HTR-8/SVneo (cell line): ENCODE measurements around the gene PHACTR1.
"Not testable (repeated sequence)": the region's sequence is repeated elsewhere in the genome, so short reads cannot be mapped to it uniquely, and the experiment has no call there.

Experiments
- DNase-seq: peaks from one replicate; pipeline ENCODE4 v3.0.0; 2011; ENCODE audit warnings: low spot score, mixed read lengths; ENCODE audit not compliant: insufficient read length
- FAIRE-seq: peaks from 2 replicates; lab custom pipeline; 2011; peaks lifted over from hg19 to GRCh38; lab: Jason Lieb, UNC

PHACTR1 gene

GRCh38 chr6:12748815-12749521 is 32.4 kb downstream of the PHACTR1 start:
- no peak for DNase-seq
- FAIRE-seq, result no peak

GRCh38 chr6:12749531-12750379 is 33.2 kb downstream of the PHACTR1 start:
- FAIRE-seq (no peak), DNase-seq (no peak)

GRCh38 chr6:12750416-12750815 is 33.8 kb downstream of the PHACTR1 start:
- DNase-seq, result no peak

GRCh38 chr6:12751694-12752325 is 35.2 kb downstream of the PHACTR1 start:
- DNase-seq, result peak; percentile 53
- peak; percentile 77 for FAIRE-seq

More at GRCh38 chr6:12750416-12750815, 33.8 kb downstream of the PHACTR1 start:
- no peak for FAIRE-seq

- DNase-seq (no peak), FAIRE-seq (no peak)
These were observed 36.5 kb downstream of the PHACTR1 start for GRCh38 chr6:12753036-12753435.

- DNase-seq (no peak), FAIRE-seq (no peak)
These were observed 43.7 kb downstream of the PHACTR1 start for GRCh38 chr6:12760226-12760625.

- DNase-seq, result no peak
- FAIRE-seq, result no peak
These were observed 44.3 kb downstream of the PHACTR1 start for GRCh38 chr6:12760911-12761310.

GRCh38 chr6:12761376-12762115 is 45.0 kb downstream of the PHACTR1 start:
- FAIRE-seq (no peak), DNase-seq (no peak)

GRCh38 chr6:12762731-12763434 is 46.3 kb downstream of the PHACTR1 start:
- DNase-seq, FAIRE-seq: not testable (repeated sequence)

GRCh38 chr6:12766365-12766764 is 49.8 kb downstream of the PHACTR1 start:
- FAIRE-seq (no peak), DNase-seq (no peak)

- FAIRE-seq (no peak), DNase-seq (no peak)
These were observed 50.4 kb downstream of the PHACTR1 start for GRCh38 chr6:12767016-12767415.

GRCh38 chr6:12769556-12770256 is 53.1 kb downstream of the PHACTR1 start:
- FAIRE-seq, result no peak
- no peak for DNase-seq

GRCh38 chr6:12772416-12772815 is 55.8 kb downstream of the PHACTR1 start:
- FAIRE-seq (no peak), DNase-seq (no peak)

GRCh38 chr6:12776291-12776690 is 59.7 kb downstream of the PHACTR1 start:
- DNase-seq (no peak), FAIRE-seq (no peak)

GRCh38 chr6:12779772-12780171 is 63.2 kb downstream of the PHACTR1 start:
- no peak for DNase-seq
- no peak for FAIRE-seq

- FAIRE-seq, result no peak
- no peak for DNase-seq
These were observed 65.6 kb downstream of the PHACTR1 start for GRCh38 chr6:12782136-12782535.

- DNase-seq (no peak), FAIRE-seq (no peak)
These were observed 68.7 kb downstream of the PHACTR1 start for GRCh38 chr6:12785301-12785700.

- DNase-seq (no peak), FAIRE-seq (no peak)
These were observed 69.4 kb downstream of the PHACTR1 start for GRCh38 chr6:12785921-12786320.

GRCh38 chr6:12791371-12791770 is 74.8 kb downstream of the PHACTR1 start:
- FAIRE-seq, result no peak
- no peak for DNase-seq
